ENCODE results near the gene AQP3. TPM values are rescaled to one million over a fixed set of nuclear protein-coding genes. Genes with fewer than 3 reads are reported as not detected.

The AQP3 gene
- total and polyA plus RNA-seq, 2 experiments from 2014 or later, result 0.29 TPM; not detected in 1

GRCh38 chr9:33464045-33464636 lies 16.7 kb upstream of the AQP3 start:
- in situ Hi-C loops (cut with MboI), result loop anchor here (25.0 kb wide), 1 partner anchor 377 kb away; the partner anchor contains the start of gene SMU1
- Histone ChIP-seq H3K9me3 (ENCODE audit: low read depth) (no peaks in the 10 kb centered on the region), H3K4me3 (no peak overlapping the region), H3K9ac (no peak overlapping the region), H3K79me2 (ENCODE audit: insufficient read depth) (no peaks in the 10 kb centered on the region), H3K27ac (no peak overlapping the region), H3K9me2 (ENCODE audit: insufficient read depth) (no peaks in the 10 kb centered on the region), H3K27me3 (replicated peaks; ENCODE audit: insufficient read depth) (no peaks in the 10 kb centered on the region), H3K4me1 (ENCODE audit: insufficient read depth) (no peaks in the 10 kb centered on the region), H3F3A (ENCODE audit: insufficient read depth) (peaks cover 4% of the 10 kb centered on the region; the same call in 1 of the 2 replicates), H3K36me3 (ENCODE audit: low read depth) (peaks cover 45% of the 10 kb centered on the region), H3K4me2 (ENCODE audit: unreplicated experiment) (no peak overlapping the region), H4K20me1 (ENCODE audit: insufficient read depth) (no peaks in the 10 kb centered on the region), H2AFZ (no peak overlapping the region)
- no peak for DNase-seq
- TF ChIP-seq EZH2phosphoT487 (IDR thresholded peaks at IDR 0.05; ENCODE audit: insufficient read depth, low read depth) (no peak), EZH2 (IDR thresholded peaks at IDR 0.05; ENCODE audit: insufficient read depth, poor library complexity, severe bottlenecking) (no peak)
- WGBS, 2 experiments (ENCODE audit: low coverage in 1 of 2, low lambda C conversion rate in 2 of 2, missing lambda C conversion rate in 2 of 2), result 94 to 97% methylated on average over 13 to 14 of the region's 14 CpGs

GRCh38 chr9:33463151-33463550 lies 15.8 kb upstream of the AQP3 start:
- Histone ChIP-seq H4K20me1 (ENCODE audit: insufficient read depth) (no peaks in the 10 kb centered on the region), H3F3A (ENCODE audit: insufficient read depth) (peaks cover 4% of the 10 kb centered on the region; the same call in 1 of the 2 replicates), H3K9me2 (ENCODE audit: insufficient read depth) (no peaks in the 10 kb centered on the region), H3K4me2 (ENCODE audit: unreplicated experiment) (no peak overlapping the region), H3K9ac (no peak overlapping the region), H3K79me2 (ENCODE audit: insufficient read depth) (no peaks in the 10 kb centered on the region), H3K27me3 (replicated peaks; ENCODE audit: insufficient read depth) (no peaks in the 10 kb centered on the region), H3K27ac (no peak overlapping the region), H3K9me3 (ENCODE audit: low read depth) (no peaks in the 10 kb centered on the region), H3K4me1 (ENCODE audit: insufficient read depth) (peaks cover 5% of the 10 kb centered on the region; the same call in 1 of the 2 replicates), H3K4me3 (no peak overlapping the region), H3K36me3 (ENCODE audit: low read depth) (peaks cover 45% of the 10 kb centered on the region), H2AFZ (no peak overlapping the region)
- in situ Hi-C loops (cut with MboI), result loop anchor here (25.0 kb wide), 1 partner anchor 376 kb away; the partner anchor contains the start of gene SMU1
- 82 to 83% methylated on average over 13 to 15 of the region's 15 CpGs for WGBS, 2 experiments (ENCODE audit: low coverage in 1 of 2, low lambda C conversion rate in 2 of 2, missing lambda C conversion rate in 2 of 2)
- no peak for DNase-seq
- no peak for TF ChIP-seq EZH2 (IDR thresholded peaks at IDR 0.05; ENCODE audit: insufficient read depth, poor library complexity, severe bottlenecking)
- TF ChIP-seq EZH2phosphoT487 (IDR thresholded peaks at IDR 0.05; ENCODE audit: insufficient read depth, low read depth), result no peak

GRCh38 chr9:33461492-33461891 lies 14.1 kb upstream of the AQP3 start:
- 35 to 39% methylated on average over 3 of the region's 3 CpGs for WGBS, 2 experiments (ENCODE audit: low coverage in 1 of 2, low lambda C conversion rate in 2 of 2, missing lambda C conversion rate in 2 of 2)
- no peaks in the 10 kb centered on the region for H3K9me3 ChIP-seq (ENCODE audit: low read depth)
- no peak overlapping the region for H3K4me2 ChIP-seq (ENCODE audit: unreplicated experiment)
- no peak for DNase-seq
- no peak overlapping the region for H3K27ac ChIP-seq
- no peak overlapping the region for H2AFZ ChIP-seq
- no peak overlapping the region for H3K9ac ChIP-seq
- in situ Hi-C loops (cut with MboI), result loop anchor here (25.0 kb wide), 1 partner anchor 374 kb away; the partner anchor contains the start of gene SMU1
- peaks cover 36% of the 10 kb centered on the region for H3K36me3 ChIP-seq (ENCODE audit: low read depth)
- H3F3A ChIP-seq (ENCODE audit: insufficient read depth), result peaks cover 4% of the 10 kb centered on the region; the same call in 1 of the 2 replicates
- peaks cover 5% of the 10 kb centered on the region; the same call in 1 of the 2 replicates for H3K4me1 ChIP-seq (ENCODE audit: insufficient read depth)
- H3K27me3 ChIP-seq (replicated peaks; ENCODE audit: insufficient read depth), result no peaks in the 10 kb centered on the region
- no peaks in the 10 kb centered on the region for H3K79me2 ChIP-seq (ENCODE audit: insufficient read depth)
- no peaks in the 10 kb centered on the region for H3K9me2 ChIP-seq (ENCODE audit: insufficient read depth)
- TF ChIP-seq EZH2phosphoT487 (IDR thresholded peaks at IDR 0.05; ENCODE audit: insufficient read depth, low read depth) (no peak), EZH2 (IDR thresholded peaks at IDR 0.05; ENCODE audit: insufficient read depth, poor library complexity, severe bottlenecking) (no peak)
- no peaks in the 10 kb centered on the region for H4K20me1 ChIP-seq (ENCODE audit: insufficient read depth)
- H3K4me3 ChIP-seq, result no peak overlapping the region

- Histone ChIP-seq H3K9me2 (ENCODE audit: insufficient read depth) (no peaks in the 10 kb centered on the region), H4K20me1 (ENCODE audit: insufficient read depth) (no peaks in the 10 kb centered on the region), H3K4me1 (ENCODE audit: insufficient read depth) (peaks cover 5% of the 10 kb centered on the region; the same call in 1 of the 2 replicates), H3K9ac (no peak overlapping the region), H3F3A (ENCODE audit: insufficient read depth) (peaks cover 4% of the 10 kb centered on the region; the same call in 1 of the 2 replicates), H3K36me3 (ENCODE audit: low read depth) (peaks cover 29% of the 10 kb centered on the region), H3K27me3 (replicated peaks; ENCODE audit: insufficient read depth) (no peaks in the 10 kb centered on the region), H3K4me2 (ENCODE audit: unreplicated experiment) (no peak overlapping the region), H2AFZ (no peak overlapping the region), H3K79me2 (ENCODE audit: insufficient read depth) (no peaks in the 10 kb centered on the region), H3K9me3 (ENCODE audit: low read depth) (no peaks in the 10 kb centered on the region), H3K4me3 (no peak overlapping the region), H3K27ac (no peak overlapping the region)
- DNase-seq, result no peak
- TF ChIP-seq EZH2 (IDR thresholded peaks at IDR 0.05; ENCODE audit: insufficient read depth, poor library complexity, severe bottlenecking), result no peak
- TF ChIP-seq EZH2phosphoT487 (IDR thresholded peaks at IDR 0.05; ENCODE audit: insufficient read depth, low read depth), result no peak
- WGBS, 2 experiments (ENCODE audit: low coverage in 1 of 2, low lambda C conversion rate in 2 of 2, missing lambda C conversion rate in 2 of 2), result 93% methylated on average over 10 of the region's 10 CpGs
- in situ Hi-C loops (cut with MboI), result loop anchor here (25.0 kb wide), 1 partner anchor 374 kb away; the partner anchor contains the start of gene SMU1
Observed at GRCh38 chr9:33460854-33461253, 13.5 kb upstream of the AQP3 start.

Data from GM23248 (cell line).